HG02885 (cell line): ENCODE data around the gene SMARCD2.
"Not testable (repeated sequence)": the region's sequence is repeated elsewhere in the genome, so short reads cannot be mapped to it uniquely, and the experiment has no call there.

Experiments used
- ATAC-seq: cut with Tn5 transposase; IDR thresholded peaks from one replicate; pipeline ENCODE4 v1.9.1; 2021; ENCODE audit warnings: mild to moderate bottlenecking; ENCODE audit not compliant: unreplicated experiment, poor library complexity

The SMARCD2 gene

GRCh38 chr17:63842540-63843386 lies at the start of gene SMARCD2:
Gene SMARCD2, minus strand, starts transcription at chr17:63842685. Its CDS starts 11 bp downstream, at chr17:63842674.
- peak; percentile 82 for ATAC-seq

- not testable (repeated sequence) for ATAC-seq
Observed at GRCh38 chr17:63889026-63889848, 46.8 kb upstream of the SMARCD2 start.

GRCh38 chr17:63885119-63885518 lies 42.6 kb upstream of the SMARCD2 start:
- ATAC-seq: not testable (repeated sequence)

GRCh38 chr17:63882626-63883126 lies 40.2 kb upstream of the SMARCD2 start:
- not testable (repeated sequence) for ATAC-seq

- no peak for ATAC-seq
Observed at GRCh38 chr17:63881935-63882601, 39.6 kb upstream of the SMARCD2 start, which contains the start of gene GH2. Gene GH2, minus strand, starts transcription at chr17:63881944. Its CDS starts 143 bp downstream, at chr17:63881801.

GRCh38 chr17:63881337-63881736 lies 38.9 kb upstream of the SMARCD2 start:
- ATAC-seq: not testable (repeated sequence)

- no peak for ATAC-seq
Observed at GRCh38 chr17:63880706-63881105, 38.2 kb upstream of the SMARCD2 start.

- ATAC-seq: not testable (repeated sequence)
Observed at GRCh38 chr17:63878413-63878812, 35.9 kb upstream of the SMARCD2 start.

- ATAC-seq: not testable (repeated sequence)
Observed at GRCh38 chr17:63874693-63875092, 32.2 kb upstream of the SMARCD2 start.

- ATAC-seq: not testable (repeated sequence)
Observed at GRCh38 chr17:63874061-63874626, 31.7 kb upstream of the SMARCD2 start.

- ATAC-seq: not testable (repeated sequence)
Observed at GRCh38 chr17:63873577-63873976, 31.1 kb upstream of the SMARCD2 start, which contains the start of gene CSH2. Gene CSH2, minus strand, starts transcription at chr17:63873677. Its CDS starts 63 bp downstream, at chr17:63873614.

GRCh38 chr17:63871646-63872365 lies 29.3 kb upstream of the SMARCD2 start:
- ATAC-seq: not testable (repeated sequence)

- ATAC-seq: not testable (repeated sequence)
Observed at GRCh38 chr17:63870292-63870665, 27.8 kb upstream of the SMARCD2 start.

- ATAC-seq: not testable (repeated sequence)
Observed at GRCh38 chr17:63869491-63870291, 27.2 kb upstream of the SMARCD2 start.

GRCh38 chr17:63866625-63867024 lies 24.1 kb upstream of the SMARCD2 start:
- ATAC-seq: not testable (repeated sequence)

GRCh38 chr17:63859257-63859656 lies 16.8 kb upstream of the SMARCD2 start:
- ATAC-seq: no peak

- ATAC-seq: not testable (repeated sequence)
Observed at GRCh38 chr17:63856425-63856824, 13.9 kb upstream of the SMARCD2 start.

GRCh38 chr17:63855185-63855584 lies 12.7 kb upstream of the SMARCD2 start:
- no peak for ATAC-seq
